Fibroblast of skin of left biceps (primary cell): ENCODE results near the gene AQP12B.

ENCODE experiments used
- DNase-seq, 2 experiments: peaks; one replicate each; pipeline ENCODE4 v3.0.0-alpha.2; 2013; ENCODE audit warnings: low read depth in 2 of 2

Gene AQP12B

GRCh38 chr2:240632306-240632721, 50.4 kb downstream of the AQP12B start:
- DNase-seq: no peak

- no peak for DNase-seq
Observed at GRCh38 chr2:240631548-240632305, 51.0 kb downstream of the AQP12B start.

- no peak for DNase-seq
Observed at GRCh38 chr2:240630771-240631547, 51.7 kb downstream of the AQP12B start.

GRCh38 chr2:240629968-240630770, 52.5 kb downstream of the AQP12B start:
- DNase-seq: no peak

- no peak for DNase-seq
Observed at GRCh38 chr2:240629619-240629967, 53.1 kb downstream of the AQP12B start.

GRCh38 chr2:240628808-240629618, 53.7 kb downstream of the AQP12B start:
- no peak for DNase-seq

- no peak for DNase-seq
Observed at GRCh38 chr2:240628507-240628807, 54.2 kb downstream of the AQP12B start.

- no peak for DNase-seq
Observed at GRCh38 chr2:240627736-240628506, 54.8 kb downstream of the AQP12B start.

- DNase-seq: no peak
Observed at GRCh38 chr2:240626531-240627300, 56.0 kb downstream of the AQP12B start.
